Stimulated activated CD8-positive, alpha-beta memory T cell treated with anti-CD3 and anti-CD28 coated beads, Interleukin-7, amount 100 ng/mL, for 24 hours (primary cell): Measurements from ENCODE around the gene PDHX.
"Not testable (repeated sequence)": the region's sequence is repeated elsewhere in the genome, so short reads cannot be mapped to it uniquely, and the experiment has no call there.

Experiments used
- DNase-seq: peaks from one replicate; pipeline ENCODE4 v3.0.0-alpha.2; 2020; ENCODE audit warnings: low read depth

Gene PDHX

DNA sequence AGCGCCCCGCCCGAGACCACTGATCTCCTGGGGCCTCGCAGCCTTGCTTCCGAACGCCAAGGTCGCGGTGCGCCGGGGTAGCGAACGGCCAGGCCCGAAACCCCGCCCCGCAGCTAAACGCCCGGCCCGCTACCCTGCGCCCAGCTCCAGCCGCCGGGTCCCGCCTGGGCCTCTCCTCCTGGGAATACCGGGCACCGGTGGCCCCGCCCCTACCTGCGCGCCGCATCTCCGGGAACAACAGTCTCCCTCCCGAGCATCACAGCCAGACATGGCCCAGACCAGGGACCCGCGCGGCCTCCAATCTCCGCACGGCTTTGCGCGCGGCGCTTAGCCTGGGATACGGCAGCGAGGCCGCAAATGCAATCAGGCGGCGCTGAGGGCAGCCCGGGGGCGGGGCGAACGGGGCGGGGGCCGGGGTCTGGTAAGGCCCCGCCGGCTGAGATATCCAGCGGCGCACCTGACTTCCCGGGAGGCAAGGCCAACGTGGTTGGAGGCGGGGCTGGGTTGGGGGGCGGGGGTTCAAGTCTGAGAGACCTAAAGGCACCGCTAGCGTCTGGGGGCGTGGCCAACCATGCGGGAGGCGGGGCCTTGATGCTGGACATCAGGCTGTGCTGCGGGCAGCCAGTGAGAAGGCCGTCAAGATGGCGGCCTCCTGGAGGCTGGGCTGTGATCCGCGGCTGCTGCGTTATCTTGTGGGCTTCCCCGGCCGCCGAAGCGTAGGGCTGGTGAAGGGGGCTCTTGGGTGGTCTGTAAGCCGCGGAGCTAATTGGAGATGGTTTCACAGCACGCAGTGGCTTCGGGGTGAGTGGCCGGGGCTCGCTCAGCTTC, at the start of gene PDHX, which contains the start of gene APIP:
Gene PDHX (plus strand): TSS at position 604 of the 828 bp plus-strand sequence. CDS start 38 bp downstream, at position 642.
Gene APIP (minus strand): TSS at position 365 of the 828 bp plus-strand sequence. CDS start 95 bp downstream, at position 270.
- DNase-seq: peak; percentile 98

DNA sequence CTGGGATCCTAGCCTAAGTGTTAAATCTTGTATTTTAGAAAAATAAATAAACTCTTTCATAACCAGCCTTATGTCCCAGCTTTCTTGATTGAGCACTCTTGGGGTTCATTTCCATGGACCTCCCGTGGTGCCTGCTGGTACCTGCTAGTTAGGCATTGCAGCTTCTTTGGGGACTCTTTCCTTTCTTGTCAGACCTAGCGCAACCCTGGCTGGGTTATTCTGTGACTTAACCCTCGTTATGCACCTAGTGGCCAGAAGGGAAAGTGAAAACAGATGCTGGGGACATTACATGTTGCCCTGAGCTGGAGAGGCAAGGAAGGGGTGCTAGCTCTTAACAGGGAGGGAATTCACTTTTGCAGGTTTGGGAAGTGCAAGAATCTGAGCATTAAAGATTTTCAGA, 47.0 kb upstream of the PDHX start:
- DNase-seq: no peak

DNA sequence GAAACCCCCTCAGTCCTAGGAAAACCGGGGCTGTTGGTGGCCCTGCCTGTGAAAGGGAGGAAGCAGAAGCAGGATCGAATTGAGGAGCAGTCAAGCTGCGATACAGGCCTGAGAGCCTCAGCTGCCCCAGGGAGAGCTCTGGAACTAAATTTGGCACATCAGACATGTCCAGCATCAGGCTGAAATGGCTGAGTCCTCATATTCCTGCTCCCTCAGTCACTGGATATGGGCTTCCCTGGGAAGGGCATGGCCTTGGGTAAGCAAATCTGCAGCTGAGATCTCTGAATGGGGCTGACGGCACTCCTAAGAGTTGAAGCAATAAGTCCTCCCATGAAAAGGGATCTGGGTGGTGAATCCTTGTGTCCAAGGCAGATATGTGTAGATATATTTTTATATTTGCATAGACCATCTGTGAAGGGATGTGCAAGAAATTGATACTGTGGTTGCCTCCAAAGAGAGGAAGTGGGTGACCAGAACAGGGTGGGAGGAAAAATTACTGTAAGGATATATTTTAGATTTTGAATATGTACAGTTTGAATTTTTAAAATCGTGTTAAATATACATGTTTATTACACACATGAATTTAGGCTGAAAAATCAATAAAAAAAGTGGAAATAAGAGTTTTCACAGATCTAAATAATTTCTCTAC, 45.7 kb upstream of the PDHX start:
- DNase-seq: no peak

DNA sequence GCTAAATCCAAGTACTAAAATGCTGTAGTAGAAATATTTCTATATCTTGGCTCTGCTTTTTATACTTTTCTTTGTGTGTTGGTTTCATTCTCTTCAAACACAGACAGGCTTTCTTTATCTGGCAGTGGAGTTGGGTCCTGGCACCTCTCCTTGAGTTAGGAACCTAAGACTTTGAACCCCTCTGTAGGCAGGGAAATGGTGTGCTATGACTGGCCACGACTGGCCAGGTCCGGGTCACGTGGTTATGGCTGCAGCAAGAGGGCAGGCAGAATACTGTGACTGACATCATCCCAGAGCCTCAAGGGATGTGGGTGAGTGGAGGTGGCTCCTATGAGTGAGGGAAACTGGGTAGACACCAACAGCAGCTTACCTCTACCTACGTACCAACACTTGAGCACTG, 42.2 kb upstream of the PDHX start:
- DNase-seq: no peak

DNA sequence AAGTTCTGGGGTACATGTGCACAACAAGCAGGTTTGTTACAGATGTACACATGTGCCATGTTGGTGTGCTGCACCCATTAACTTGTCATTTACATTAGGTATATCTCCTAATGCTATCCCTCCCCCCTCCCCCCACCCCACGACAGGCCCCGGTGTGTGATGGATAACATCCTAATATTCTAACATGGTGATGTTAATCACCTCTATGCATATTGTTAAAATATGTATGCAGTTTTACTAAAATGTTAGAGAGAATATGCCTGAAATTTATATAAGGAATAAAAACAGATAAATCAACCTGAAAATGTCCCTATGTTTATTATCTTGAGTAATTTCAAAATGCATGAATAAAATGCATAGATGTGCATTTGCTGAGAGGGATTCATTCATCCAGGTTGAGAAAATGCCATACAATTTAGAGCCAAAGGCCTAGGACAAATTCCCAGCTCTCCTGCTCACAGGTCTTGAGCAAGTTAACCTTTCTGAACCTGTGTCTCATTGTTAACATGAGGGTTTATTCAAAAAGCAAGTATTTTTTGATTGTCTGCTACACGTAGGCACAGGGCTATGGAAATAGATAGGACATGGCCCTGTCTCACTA, 38.9 kb upstream of the PDHX start:
- DNase-seq: no peak

DNA sequence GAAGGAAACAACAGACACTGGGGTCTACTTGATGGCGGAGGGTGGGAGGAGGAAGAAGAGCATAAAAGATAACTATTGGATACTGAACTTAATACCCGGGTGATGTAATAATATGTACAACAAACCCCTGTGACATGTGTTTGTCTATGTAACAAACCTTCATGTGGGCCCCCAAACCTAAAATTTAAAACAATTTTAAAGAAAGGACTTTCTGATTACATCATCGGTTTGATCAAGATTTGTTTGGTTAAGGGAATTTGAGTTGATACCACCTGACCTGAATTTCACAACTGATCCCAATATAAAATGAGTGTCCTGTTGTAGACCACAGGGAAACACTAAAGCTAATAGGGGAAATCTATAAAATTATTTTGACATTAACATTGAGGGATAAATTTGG, 34.5 kb upstream of the PDHX start:
- no peak for DNase-seq

DNA sequence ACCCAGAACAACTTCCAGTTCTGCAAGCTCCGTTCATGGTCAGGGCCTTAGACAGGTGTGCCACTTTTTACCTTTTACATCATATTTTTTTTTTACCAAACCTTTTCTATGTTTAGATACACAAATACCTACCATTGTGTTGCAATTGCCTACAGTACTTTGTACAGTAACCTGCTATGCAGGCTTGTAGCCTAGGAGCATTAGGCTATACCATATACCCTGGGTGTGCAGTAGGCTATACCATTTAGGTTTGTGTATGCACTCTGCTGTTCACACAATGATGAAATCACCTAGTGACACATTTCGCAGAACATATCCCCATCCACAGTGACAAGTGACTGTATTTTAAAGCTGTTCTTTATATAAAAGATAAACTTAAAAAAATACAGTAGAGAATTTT, 29.8 kb upstream of the PDHX start:
- DNase-seq: no peak

DNA sequence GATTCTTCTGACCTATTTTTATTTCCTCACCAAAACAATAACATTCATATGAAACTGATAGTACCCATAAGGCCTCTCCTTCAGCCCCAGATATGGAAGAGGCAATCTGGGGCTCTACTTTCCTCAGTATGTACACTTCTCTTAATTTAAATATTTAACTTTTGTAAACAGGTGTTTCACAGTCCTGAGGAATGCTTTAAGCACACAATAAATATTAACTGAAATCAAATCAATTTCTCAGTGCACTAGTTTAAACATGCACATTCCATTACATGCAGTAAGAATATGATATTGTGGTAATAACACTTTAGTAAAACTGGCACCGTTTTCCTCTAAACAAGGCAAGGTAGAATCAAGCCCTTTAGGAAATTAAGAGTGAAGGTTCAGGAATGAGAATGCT, 29.2 kb upstream of the PDHX start:
- DNase-seq: no peak

DNA sequence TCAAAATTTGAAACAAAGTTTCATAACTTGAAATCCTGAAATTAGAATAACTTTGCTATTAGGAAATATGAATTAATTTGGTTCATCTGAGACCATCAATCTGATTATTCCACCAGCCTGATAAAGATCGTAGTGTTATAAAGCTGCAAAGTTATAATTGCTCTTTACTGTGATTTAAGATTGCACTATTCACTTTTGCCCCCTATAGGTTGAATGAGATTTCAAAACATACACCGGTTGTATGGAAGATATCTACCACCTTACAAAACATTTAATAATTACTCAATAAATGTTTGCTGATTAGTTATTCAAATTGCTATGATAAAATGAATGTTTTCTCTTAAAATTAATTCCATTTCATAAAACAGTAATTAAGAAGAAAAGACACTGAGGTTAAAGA, 26.3 kb upstream of the PDHX start:
- DNase-seq: no peak

DNA sequence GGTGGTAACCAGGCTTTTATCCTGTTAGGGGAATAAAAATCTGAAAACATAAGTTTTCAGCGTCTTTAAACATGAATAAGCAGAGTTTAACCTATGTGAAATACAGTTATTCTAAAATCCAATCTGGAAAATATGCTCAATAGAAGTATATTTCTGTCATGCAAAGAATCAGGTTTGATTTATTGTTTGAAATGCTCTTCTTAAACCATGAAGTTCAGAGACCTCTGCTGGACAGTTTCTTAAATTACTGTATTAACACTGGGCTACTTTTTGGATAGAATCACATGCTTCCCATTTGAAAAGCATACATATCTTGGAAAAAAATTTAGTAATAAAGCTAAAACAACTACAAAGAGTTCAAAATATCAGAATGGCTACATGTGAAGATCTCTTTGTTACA, 25.6 kb upstream of the PDHX start:
- no peak for DNase-seq

DNA sequence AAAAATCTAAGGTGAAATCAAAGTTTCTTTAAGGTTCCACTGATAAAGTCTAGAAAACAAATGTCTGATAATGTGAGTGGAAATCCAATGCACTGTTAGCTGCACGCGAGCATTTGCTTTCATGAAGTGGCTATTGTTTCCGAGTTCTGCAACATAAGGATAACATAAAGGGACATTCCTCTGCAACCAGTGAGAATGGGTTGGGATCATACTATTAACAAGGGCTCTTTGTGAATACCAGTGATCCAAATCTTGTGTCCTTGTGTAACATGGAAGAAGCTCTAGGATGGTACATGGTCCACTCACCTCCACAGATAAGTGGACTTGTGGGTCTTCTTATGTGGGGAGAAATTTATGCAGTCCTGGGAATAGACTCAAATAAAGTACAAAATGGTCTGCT, 24.8 kb upstream of the PDHX start:
- DNase-seq: no peak

DNA sequence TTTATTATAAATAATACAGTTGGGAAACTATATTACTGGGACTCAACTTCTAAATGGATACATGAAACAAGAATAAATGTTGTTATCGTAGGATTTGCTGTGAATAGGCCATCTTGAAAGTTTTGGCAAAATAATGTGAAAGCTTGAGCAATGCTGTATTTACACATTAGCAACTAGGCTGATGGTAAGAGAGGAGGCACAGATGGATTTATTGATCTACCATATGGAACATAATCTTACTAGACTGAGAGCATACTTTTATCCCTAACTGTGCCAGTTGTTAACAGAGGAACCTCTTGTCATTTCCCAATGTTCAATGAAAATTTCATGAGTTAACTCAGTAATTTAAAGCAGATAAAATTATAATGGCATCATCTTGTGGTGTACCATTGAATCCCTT, 23.0 kb upstream of the PDHX start:
- no peak for DNase-seq

DNA sequence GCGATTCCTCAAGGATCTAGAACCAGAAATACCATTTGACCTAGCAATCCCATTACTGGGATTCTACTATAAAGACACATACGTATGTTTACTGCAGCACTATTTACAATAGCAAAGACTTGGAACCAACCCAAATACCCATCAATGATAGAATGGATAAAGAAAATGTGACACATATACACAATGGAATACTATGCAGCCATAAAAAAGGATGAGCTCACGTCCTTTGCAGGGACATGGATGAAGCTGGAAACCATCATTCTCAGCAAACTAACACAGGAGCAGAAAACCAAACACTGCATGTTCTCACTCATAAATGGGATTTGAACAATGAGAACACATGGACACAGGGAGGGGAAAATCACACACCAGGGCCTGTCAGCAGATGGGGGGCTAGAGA, 20.2 kb upstream of the PDHX start:
- DNase-seq: not testable (repeated sequence)

DNA sequence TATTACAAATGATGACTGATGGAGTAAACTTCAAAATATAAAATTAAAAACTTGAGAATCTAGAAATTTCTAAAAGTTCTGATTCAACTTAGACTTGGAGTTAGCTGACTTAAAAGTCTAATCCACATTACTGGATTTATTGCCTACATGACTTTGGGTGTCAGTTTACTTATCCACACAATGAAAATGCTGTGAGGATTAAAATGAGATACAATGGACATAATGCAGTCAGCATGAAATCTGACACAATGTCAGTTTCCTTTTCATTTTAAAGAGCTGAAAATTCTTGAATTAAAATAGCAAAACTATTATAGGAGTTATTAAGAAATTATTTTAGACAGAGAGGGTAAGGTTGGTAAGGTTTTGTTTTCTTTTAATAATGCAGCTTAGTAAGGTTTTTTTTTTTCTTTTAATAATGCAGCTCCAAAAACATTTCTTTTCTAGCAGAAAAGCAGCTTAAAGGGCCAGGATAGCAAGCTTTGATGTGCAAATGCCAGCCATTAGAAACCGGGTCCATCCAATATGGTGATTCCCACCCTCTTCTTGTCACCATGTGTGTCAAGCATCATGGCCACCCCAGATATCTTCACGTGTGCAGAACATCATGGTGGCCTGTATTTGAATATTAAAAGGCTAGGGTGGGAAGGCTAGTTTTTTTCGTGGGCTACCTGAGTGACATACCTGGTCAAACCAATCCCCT, 19.1 kb upstream of the PDHX start:
- DNase-seq: no peak

DNA sequence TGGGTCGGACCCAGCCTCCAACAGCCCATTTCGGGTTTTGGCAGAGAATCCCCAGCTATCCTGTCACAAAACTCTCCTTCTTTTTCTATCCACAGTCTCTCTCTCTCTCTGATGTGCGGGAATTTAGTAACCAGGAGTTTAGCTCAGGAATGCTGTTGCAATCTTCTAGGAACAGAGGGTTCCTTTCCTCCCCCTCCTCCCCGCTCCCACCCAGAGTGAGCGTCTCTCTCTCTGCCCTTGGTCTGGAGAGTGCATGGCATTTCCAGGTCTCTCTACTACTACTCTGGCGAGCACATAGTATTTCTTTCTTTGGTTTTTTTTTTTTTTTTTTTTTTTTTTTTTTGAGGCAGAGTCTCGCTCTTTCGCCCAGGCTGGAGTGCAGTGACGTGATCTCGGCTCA, 17.9 kb upstream of the PDHX start:
- DNase-seq: no peak

DNA sequence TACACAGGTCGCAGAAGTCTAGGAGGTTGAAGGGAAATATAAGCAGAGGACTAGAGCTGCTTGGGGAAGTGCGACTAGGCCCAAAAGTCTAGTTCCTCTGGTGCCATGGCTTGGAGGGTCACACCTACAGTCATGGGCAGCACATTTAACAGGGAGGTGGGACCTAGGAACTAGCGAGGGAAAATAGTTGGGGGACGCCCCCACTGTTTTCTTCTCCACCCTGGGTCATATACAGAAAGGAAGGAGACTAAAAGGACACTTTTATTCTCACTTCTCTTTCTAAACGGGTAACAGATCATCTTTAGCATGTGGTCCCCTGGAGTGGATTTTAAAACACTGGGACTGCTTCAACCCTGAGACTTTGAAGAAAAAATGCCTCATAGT, 16.8 kb upstream of the PDHX start:
- DNase-seq: no peak

DNA sequence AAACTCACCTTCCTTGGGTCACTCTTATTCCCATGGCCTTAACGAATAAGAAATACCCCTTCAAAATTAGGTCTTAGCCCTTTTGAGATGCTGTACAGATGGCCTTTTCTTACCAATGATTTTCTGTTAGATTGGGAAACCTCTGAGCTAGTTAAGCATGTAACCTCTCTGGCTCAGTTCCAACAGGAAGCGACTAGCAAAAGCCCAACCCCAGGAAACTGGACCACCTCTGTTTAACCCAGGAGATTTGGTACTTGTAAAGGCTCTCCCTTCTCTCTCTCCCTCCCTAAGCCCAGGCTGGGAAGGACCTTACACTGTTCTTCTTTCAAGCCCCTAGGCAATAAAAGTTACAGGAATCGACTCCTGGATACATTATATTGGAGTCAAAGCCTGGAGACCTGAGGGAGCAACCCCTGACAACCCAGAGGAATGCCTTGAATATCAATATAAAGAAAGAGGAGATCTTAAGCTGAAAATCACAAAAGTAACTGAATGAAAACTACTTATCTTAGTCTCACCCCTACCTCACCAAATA, 11.9 kb upstream of the PDHX start:
- no peak for DNase-seq

DNA sequence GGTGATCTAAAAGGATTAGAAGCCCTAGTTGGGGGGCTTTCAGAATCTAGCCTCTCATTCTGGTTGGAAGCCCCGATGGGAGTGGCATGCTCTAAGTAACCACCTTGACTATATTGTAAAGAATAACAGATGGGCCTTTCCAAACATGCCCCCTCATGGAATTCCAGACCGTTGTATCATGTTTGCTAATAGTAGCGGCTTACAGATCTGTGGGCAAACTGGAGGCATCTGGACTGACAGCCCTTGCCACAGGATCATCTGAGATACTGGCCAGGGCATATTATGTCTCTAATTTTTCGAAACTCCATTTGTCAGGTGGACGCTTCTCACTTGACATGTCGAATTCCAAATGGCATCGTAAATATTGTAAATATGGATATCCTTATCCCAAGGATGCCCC, 10.8 kb upstream of the PDHX start:
- no peak for DNase-seq

DNA sequence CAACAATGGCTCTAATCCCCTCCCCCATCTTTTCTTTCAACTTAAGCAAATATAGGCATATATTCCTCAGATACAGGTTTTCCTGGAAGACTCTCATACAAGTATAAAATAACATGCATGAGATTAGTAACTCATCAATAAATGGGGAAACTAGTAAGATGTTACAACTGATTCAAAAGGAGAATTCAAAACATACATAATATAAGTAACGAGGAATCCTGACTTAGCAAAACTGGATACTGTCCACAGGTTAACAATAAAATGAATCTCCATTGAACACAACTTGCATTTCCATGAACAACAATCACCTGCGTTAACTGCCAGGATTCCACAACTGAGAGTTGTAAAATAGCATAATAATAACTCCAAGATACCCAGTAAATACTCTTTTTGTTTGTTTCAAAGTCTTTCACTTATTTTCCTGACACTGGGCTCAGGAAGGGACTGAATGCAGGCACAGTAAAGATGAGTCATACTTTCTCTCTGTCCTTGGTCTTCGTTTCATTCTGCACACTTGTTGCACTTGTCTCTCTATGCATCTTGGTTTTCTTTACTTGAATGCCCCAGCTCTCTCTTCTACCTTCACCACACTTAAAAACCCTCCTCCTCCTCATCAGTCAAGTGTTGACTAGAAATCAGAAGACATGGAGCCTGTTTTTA, 8.4 kb upstream of the PDHX start:
- no peak for DNase-seq

DNA sequence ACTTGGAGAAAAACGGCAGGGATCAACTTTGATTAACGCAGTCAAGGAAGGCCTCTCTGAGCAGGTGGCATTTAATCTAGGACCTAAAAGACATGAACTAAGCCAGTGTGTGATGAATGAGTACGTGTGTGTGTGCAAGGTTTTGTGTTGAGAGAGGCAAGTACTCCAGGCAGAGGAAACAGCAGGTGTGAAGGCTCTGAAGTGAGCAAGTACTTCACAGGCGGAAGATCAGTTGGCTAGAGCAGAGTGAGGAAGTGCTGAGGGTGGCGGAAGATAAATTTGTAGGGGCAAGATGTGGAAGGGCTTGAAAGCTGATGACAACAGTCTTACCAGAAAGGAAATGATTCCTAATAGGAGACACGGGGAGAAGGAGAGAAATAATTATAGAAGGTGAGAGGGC, 7.0 kb upstream of the PDHX start:
- DNase-seq: no peak

DNA sequence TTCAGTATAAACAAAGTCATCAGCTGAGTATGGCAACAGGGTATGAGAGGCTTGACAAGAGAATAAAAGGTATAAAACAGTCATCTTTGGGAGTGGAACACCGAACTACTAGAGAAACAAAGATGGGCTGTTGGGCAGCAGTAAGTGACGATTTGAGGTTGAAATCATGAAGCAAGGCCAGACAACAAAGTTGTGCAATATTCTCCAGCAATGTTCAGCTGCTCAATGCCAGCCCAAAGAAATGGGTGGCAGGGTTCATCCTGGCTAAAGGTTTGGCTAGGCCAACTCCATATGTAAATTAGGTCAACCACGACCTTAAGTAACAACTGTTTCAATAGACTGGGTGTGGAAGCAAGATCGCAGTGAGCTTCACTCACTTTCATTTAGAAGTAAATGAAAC, 6.5 kb upstream of the PDHX start:
- DNase-seq: no peak

DNA sequence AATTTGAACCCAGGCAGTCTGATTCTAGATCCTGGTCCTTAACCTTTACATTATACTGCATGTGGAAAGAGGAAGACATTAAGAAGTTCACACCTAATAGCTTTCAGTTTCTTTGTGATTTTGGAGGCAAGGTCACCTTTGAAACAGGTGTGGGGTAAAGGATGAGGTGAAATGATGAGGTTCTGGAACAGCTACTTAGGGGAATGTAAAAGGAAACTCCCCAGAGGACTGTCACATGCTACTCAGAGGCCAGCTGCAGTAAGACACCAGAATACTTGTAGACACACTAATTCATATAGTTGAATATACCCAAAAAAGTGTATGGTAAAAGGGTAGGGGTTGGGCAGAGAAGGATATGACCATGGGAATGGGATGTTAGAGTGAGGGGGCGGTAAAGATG, 5.6 kb upstream of the PDHX start:
- no peak for DNase-seq
